Measurements from ENCODE around the gene CHMP4A. TPM values are rescaled to one million over a fixed set of nuclear protein-coding genes. Genes with fewer than 3 reads are reported as not detected.

CHMP4A gene
- total RNA-seq, 1 experiment from 2014 or later = 34.6 TPM

- no TSS peak for BruUV-seq (replicated peaks)
- Histone ChIP-seq H3K79me2 (ENCODE audit: insufficient read depth, low read length) (peaks cover 33% of the 10 kb centered on the region), H3K9ac (ENCODE audit: low read length) (peak within 1 kb of the TSS; percentile 91), H3K9me2 (ENCODE audit: insufficient read depth) (no peaks in the 10 kb centered on the region), H2AFZ (ENCODE audit: low read depth, low read length, poor library complexity, severe bottlenecking) (peak within 1 kb of the TSS; percentile 41), H3K4me2 (ENCODE audit: low read length) (peak within 1 kb of the TSS; percentile 84), H3K9me3 (ENCODE audit: control insufficient read depth in 1 of 2, insufficient read depth in 1 of 2, low read depth in 1 of 2, low read length in 2 of 2) (no peaks in the 10 kb centered on the region), H3K27me3 (ENCODE audit: insufficient read depth, low read length) (no peaks in the 10 kb centered on the region), H3K4me3 (replicated peaks in 1 of 2; ENCODE audit: low read depth in 1 of 2, low read length in 2 of 2) (peak within 1 kb of the TSS; percentile 85 to 88), H3K36me3 (ENCODE audit: control insufficient read depth in 1 of 2, insufficient read depth in 2 of 2, low read length in 2 of 2) (peaks cover 12% of the 10 kb centered on the region in 2 experiments; a peak in 3 of 4 replicates), H3K4me1 (ENCODE audit: control insufficient read depth in 1 of 2, insufficient read depth in 2 of 2, low read length in 2 of 2) (peaks cover 14 to 26% of the 10 kb centered on the region in 2 experiments), H3K27ac (ENCODE audit: low read depth, low read length) (peak within 1 kb of the TSS; percentile 96), H4K20me1 (ENCODE audit: insufficient read depth) (no peaks in the 10 kb centered on the region)
- ChIA-PET POLR2A (interaction anchor here (0.9 to 1.9 kb wide), 5 partner anchors 11 to 55 kb away, joined by 3 to 8 read pairs (median 4); partner anchors contain the start of genes CHMP4A, IRF9 and TINF2), RAD21 (ENCODE audit: low non-redundant PET in 1 of 2, low total read pairs in 2 of 2, uncharacterized antibody in 2 of 2, unreplicated experiment in 2 of 2) (no interaction called here), CTCF (interaction anchor here (0.9 kb wide), 1 partner anchor 102 kb away, joined by 4 read pairs; no protein-coding TSS in a partner anchor)
- ATAC-seq = peak; percentile 91
- intact Hi-C loops (cut with micrococcal nuclease) = no loop called here
- peak; percentile 57 for DNase-seq (ENCODE audit: low read depth, low spot score)
- TF ChIP-seq REST (IDR thresholded peaks at IDR 0.05; ENCODE audit: low read depth) (no peak), RAD21 (IDR thresholded peaks at IDR 0.05; ENCODE audit: low read depth) (no peak), ZFX (IDR thresholded peaks at IDR 0.05) (peak; percentile 94), SP1 (IDR thresholded peaks at IDR 0.05; ENCODE audit: low read depth) (no peak; the same call in 1 of the 2 replicates), JUND (IDR thresholded peaks at IDR 0.05) (0 out of 2 replicates have a peak, but pooled peaks have one; percentile 24), ZNF274 (IDR thresholded peaks at IDR 0.05; ENCODE audit: low read depth, low read length) (no peak), CTCF (IDR thresholded peaks at IDR 0.05 in 2 of 3, conservative IDR thresholded peaks at IDR 0.05 in 1 of 3; ENCODE audit: borderline replicate concordance in 1 of 3, insufficient read depth in 1 of 3, low read depth in 2 of 3, low read length in 2 of 3) (no peak), EGR1 (IDR thresholded peaks at IDR 0.05; ENCODE audit: low read depth) (no peak), SIN3A (IDR thresholded peaks at IDR 0.05; ENCODE audit: low read depth) (peak; percentile 76), POLR2A (IDR thresholded peaks at IDR 0.05; ENCODE audit: borderline replicate concordance, extremely low read depth, insufficient read depth, insufficient read length) (no peak), TCF7L2 (IDR thresholded peaks at IDR 0.05; ENCODE audit: borderline replicate concordance, extremely low read depth, insufficient read depth, insufficient read length) (no peak), EZH2 (IDR thresholded peaks at IDR 0.05) (no peak), EZH2phosphoT487 (IDR thresholded peaks at IDR 0.05; ENCODE audit: borderline replicate concordance) (no peak), MAX (IDR thresholded peaks at IDR 0.05) (peak; percentile 94), SRF (IDR thresholded peaks at IDR 0.05; ENCODE audit: low read depth) (no peak; the same call in 1 of the 2 replicates), ELF1 (IDR thresholded peaks at IDR 0.05; ENCODE audit: borderline replicate concordance, low read depth) (peak; percentile 99), YY1 (IDR thresholded peaks at IDR 0.05; ENCODE audit: extremely low read depth, insufficient replicate concordance, low read depth, low read length) (no peak), CEBPB (IDR thresholded peaks at IDR 0.05; ENCODE audit: low read depth) (no peak)
Observed at GRCh38 chr14:24195186-24196070, 17.9 kb downstream of the CHMP4A start, which contains the start of gene TM9SF1. Gene TM9SF1, minus strand, starts transcription at chr14:24195441. Its CDS starts 422 bp downstream, at chr14:24195019.

Measured in HCT116 (cell line).